Measurements from ENCODE around the gene EPHA2.

GRCh38 chr1:16205334-16205671 is 49.4 kb upstream of the EPHA2 start:
- no peak for TF ChIP-seq RCOR1 (IDR thresholded peaks at IDR 0.05; ENCODE audit: low read length)
- no peak for TF ChIP-seq MAX (IDR thresholded peaks at IDR 0.05; ENCODE audit: low read depth)
- no peak for TF ChIP-seq MXI1 (IDR thresholded peaks at IDR 0.05; ENCODE audit: low read depth, low read length)
- TF ChIP-seq USF2 (IDR thresholded peaks at IDR 0.05; ENCODE audit: borderline replicate concordance, low read depth, low read length): no peak
- TF ChIP-seq USF1 (IDR thresholded peaks at IDR 0.05; ENCODE audit: borderline replicate concordance, low read depth): no peak
- TF ChIP-seq FOXJ3 (CRISPR knock-in tag; IDR thresholded peaks at IDR 0.05): no peak
- no peak for TF ChIP-seq CTCF (IDR thresholded peaks at IDR 0.05)
- TF ChIP-seq FOSL2 (IDR thresholded peaks at IDR 0.05; ENCODE audit: borderline replicate concordance, low read depth): no peak
- TF ChIP-seq RFX5 (IDR thresholded peaks at IDR 0.05; ENCODE audit: low read length): no peak
- TF ChIP-seq SMC3 (IDR thresholded peaks at IDR 0.05; ENCODE audit: low read depth, low read length): no peak
